Liver (tissue), 9 donors: ENCODE data around the gene RAB4B. TPM values are rescaled to one million over a fixed set of nuclear protein-coding genes. Genes with fewer than 3 reads are reported as not detected.

Source experiments
- DNase-seq: peaks from one replicate; pipeline ENCODE4 v3.0.0-alpha.2; 2017; ENCODE audit warnings: low spot score
- H3K27ac ChIP-seq, 2 donors: one replicate each; pipeline ENCODE4 v1.7.0; 2013; ENCODE audit warnings: inconsistent platforms in 2 of 2, low read length in 2 of 2, control low read depth in 1 of 2, low read depth in 1 of 2, mild to moderate bottlenecking in 1 of 2
- H3K27me3 ChIP-seq, 4 donors: one replicate each; pipeline versions ENCODE4 v1.6.1 to v1.7.0; 2013; ENCODE audit warnings: low read length in 3 of 4, inconsistent platforms in 1 of 4, mild to moderate bottlenecking in 1 of 4, moderate library complexity in 1 of 4; ENCODE audit not compliant: control insufficient read depth in 4 of 4, insufficient read depth in 4 of 4
- H3K36me3 ChIP-seq, 4 donors: one replicate each; pipeline versions ENCODE4 v1.6.1 to v1.7.0; 2013; ENCODE audit warnings: low read length in 3 of 4, mild to moderate bottlenecking in 3 of 4, low read depth in 1 of 4, moderate library complexity in 1 of 4; ENCODE audit not compliant: control insufficient read depth in 4 of 4, insufficient read depth in 3 of 4
- H3K4me1 ChIP-seq, 4 donors: one replicate each; pipeline versions ENCODE4 v1.6.1 to v1.7.0; 2013; ENCODE audit warnings: low read length in 3 of 4, mild to moderate bottlenecking in 3 of 4, moderate library complexity in 1 of 4; ENCODE audit not compliant: control insufficient read depth in 4 of 4, insufficient read depth in 4 of 4
- H3K4me3 ChIP-seq, 3 donors: one replicate each; pipeline versions ENCODE4 v1.6.1 to v1.7.0; 2013; ENCODE audit warnings: low read length in 3 of 3, control low read depth in 1 of 3, low read depth in 1 of 3, mild to moderate bottlenecking in 1 of 3
- H3K9ac ChIP-seq, 2 donors: one replicate each; pipeline ENCODE4 v1.7.0; 2013; ENCODE audit warnings: low read length in 2 of 2, mild to moderate bottlenecking in 2 of 2, moderate library complexity in 2 of 2, control low read depth in 1 of 2, low read depth in 1 of 2
- H3K9me3 ChIP-seq, 4 donors: one replicate each; pipeline versions ENCODE4 v1.6.1 to v1.7.0; 2013; ENCODE audit warnings: low read length in 3 of 4; ENCODE audit not compliant: control insufficient read depth in 4 of 4
- EGR1 ChIP-seq, 2 donors: IDR thresholded peaks; 2 replicates each; pipeline ENCODE4 v1.6.1; 2016 to 2018; ENCODE audit warnings: antibody characterized with exemption in 2 of 2, low read depth in 2 of 2
- FOXA1 ChIP-seq: IDR thresholded peaks from 2 replicates; pipeline ENCODE4 v1.6.1; 2016; ENCODE audit warnings: antibody characterized with exemption
- FOXA2 ChIP-seq: IDR thresholded peaks from 2 replicates; pipeline ENCODE4 v1.6.1; 2016; ENCODE audit warnings: antibody characterized with exemption
- GABPA ChIP-seq, 2 donors: IDR thresholded peaks in 1 of 2; conservative IDR thresholded peaks in 1 of 2; 2 replicates each; pipeline ENCODE4 v1.6.1; 2016; ENCODE audit warnings: antibody characterized with exemption in 2 of 2, mild to moderate bottlenecking in 1 of 2, moderate library complexity in 1 of 2
- HNF4A ChIP-seq, 2 donors: conservative IDR thresholded peaks; 2 replicates each; pipeline ENCODE4 v1.6.1; 2016; ENCODE audit warnings: antibody characterized with exemption in 2 of 2, mild to moderate bottlenecking in 2 of 2
- HNF4G ChIP-seq: IDR thresholded peaks from 2 replicates; pipeline ENCODE4 v1.6.1; 2016; ENCODE audit warnings: antibody characterized with exemption
- JUND ChIP-seq, 2 donors: IDR thresholded peaks; 2 replicates each; pipeline ENCODE4 v1.6.1; 2016; ENCODE audit warnings: antibody characterized with exemption in 2 of 2
- MAX ChIP-seq: IDR thresholded peaks from 2 replicates; pipeline ENCODE4 v1.6.1; 2016; ENCODE audit warnings: antibody characterized with exemption
- NR2F2 ChIP-seq: IDR thresholded peaks from 2 replicates; pipeline ENCODE4 v1.6.1; 2016; ENCODE audit warnings: antibody characterized with exemption
- RAD21 ChIP-seq, 2 donors: IDR thresholded peaks; 2 replicates each; pipeline ENCODE4 v1.6.1; 2016; ENCODE audit warnings: antibody characterized with exemption in 2 of 2, mild to moderate bottlenecking in 2 of 2
- REST ChIP-seq: IDR thresholded peaks from 2 replicates; pipeline ENCODE4 v1.6.1; 2016; ENCODE audit warnings: antibody characterized with exemption, mild to moderate bottlenecking
- RXRA ChIP-seq, 2 donors: IDR thresholded peaks; 2 replicates each; pipeline ENCODE4 v1.6.1; 2017 to 2018; ENCODE audit warnings: antibody characterized with exemption in 2 of 2, mild to moderate bottlenecking in 1 of 2
- SP1 ChIP-seq: IDR thresholded peaks from 2 replicates; pipeline ENCODE4 v1.6.1; 2018; ENCODE audit warnings: antibody characterized with exemption, mild to moderate bottlenecking
- TAF1 ChIP-seq: conservative IDR thresholded peaks from 2 replicates; pipeline ENCODE4 v1.6.1; 2016; ENCODE audit warnings: antibody characterized with exemption, mild to moderate bottlenecking
- YY1 ChIP-seq: IDR thresholded peaks from 2 replicates; pipeline ENCODE4 v1.6.1; 2016; ENCODE audit warnings: antibody characterized with exemption, mild to moderate bottlenecking
- ZBTB33 ChIP-seq: IDR thresholded peaks from 2 replicates; pipeline ENCODE4 v1.6.1; 2016; ENCODE audit warnings: antibody characterized with exemption
- WGBS: extraction: QIAGEN DNeasy Blood & Tissue Kit; methylation state at CpG from one replicate; pipeline ENCODE4 v1.1.7; 2013; 5-methylcytosine and 5-hydroxymethylcytosine counted together
- polyA plus RNA-seq, 2 donors: library from polyadenylated mRNA; stranded (reverse) in 1 of 2; unstranded in 1 of 2; fragments of 200-250 nt in 1 of 2; fragments of >200 nt in 1 of 2; fragmentation: Nextera tagmentation in 1 of 2; extraction: Ambion mirVana in 1 of 2; gene quantifications; one replicate each; pipeline versions ENCODE4 v1.2.1 to v1.2.3, GENCODE V29; 2013 to 2015
- total RNA-seq, 2 donors: library from RNA; depleted of rRNA; stranded (reverse); fragments of >200 nt; gene quantifications; one replicate each; pipeline ENCODE4 v1.2.3, GENCODE V29; 2014
- TF ChIP-seq, protein P1 (sequence below): IDR thresholded peaks from 2 replicates; pipeline ENCODE4 v1.6.1; 2016; ENCODE audit warnings: antibody characterized with exemption
- TF ChIP-seq, protein P2 (sequence below): fragments of 150-350 bp; IDR thresholded peaks from 2 replicates; pipeline ENCODE4 v1.5.1; 2017; ENCODE audit warnings: improper control_type of control experiment, low read depth, low read length; ENCODE audit not compliant: missing input control
- donor health status: healthy.
- donor health status: healthy.
- donor health status: healthy.
- donor health status: healthy.
- donor health status: healthy.

RAB4B gene
- total and polyA plus RNA-seq, 4 donors, result 5.5 to 16.9 (median 12.9) TPM

GRCh38 chr19:40813182-40813581 lies 35.1 kb downstream of the RAB4B start:
- TF ChIP-seq JUND (IDR thresholded peaks at IDR 0.05), result no peak
- no peak for TF ChIP-seq FOXA2
- TF ChIP-seq TAF1, result no peak
- TF ChIP-seq YY1, result no peak
- no peak for TF ChIP-seq SP1
- no peak for TF ChIP-seq REST
- TF ChIP-seq NR2F2, result no peak
- TF ChIP-seq RXRA (IDR thresholded peaks at IDR 0.05), result no peak
- TF ChIP-seq GABPA (IDR thresholded peaks at IDR 0.05 in 1 of 2, conservative IDR thresholded peaks at IDR 0.05 in 1 of 2), result no peak
- no peak for TF ChIP-seq ZBTB33
- TF ChIP-seq MAX, result no peak
- TF ChIP-seq EGR1 (IDR thresholded peaks at IDR 0.05; ENCODE audit: low read depth in 2 of 2), result no peak
- TF ChIP-seq, protein P1, sequence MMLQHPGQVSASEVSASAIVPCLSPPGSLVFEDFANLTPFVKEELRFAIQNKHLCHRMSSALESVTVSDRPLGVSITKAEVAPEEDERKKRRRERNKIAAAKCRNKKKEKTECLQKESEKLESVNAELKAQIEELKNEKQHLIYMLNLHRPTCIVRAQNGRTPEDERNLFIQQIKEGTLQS, result no peak
- TF ChIP-seq FOXA1, result no peak
- TF ChIP-seq HNF4G, result no peak
- no peak for DNase-seq
- no peak overlapping the region for H3K9ac ChIP-seq
- no peaks in the 10 kb centered on the region for H3K27me3 ChIP-seq
- peaks cover 4 to 10% (median 5%) of the 10 kb centered on the region in 4 donors for H3K36me3 ChIP-seq
- H3K4me1 ChIP-seq, result peaks cover 0 to 9% (median 1%) of the 10 kb centered on the region in 4 donors
- no peak overlapping the region for H3K27ac ChIP-seq
- H3K9me3 ChIP-seq, result no peaks in the 10 kb centered on the region
- no peak overlapping the region for H3K4me3 ChIP-seq
- WGBS, result 70% methylated on average over 4 of the region's 4 CpGs

- DNase-seq, result no peak
- Histone ChIP-seq H3K36me3 (no peaks in the 10 kb centered on the region), H3K9ac (no peak overlapping the region), H3K27ac (no peak overlapping the region), H3K9me3 (no peaks in the 10 kb centered on the region), H3K4me3 (no peak overlapping the region), H3K27me3 (no peaks in the 10 kb centered on the region), H3K4me1 (peaks cover 3 to 15% (median 14%) of the 10 kb centered on the region in 4 donors)
- WGBS, result 76% methylated on average over 4 of the region's 4 CpGs
- TF ChIP-seq, protein P2, sequence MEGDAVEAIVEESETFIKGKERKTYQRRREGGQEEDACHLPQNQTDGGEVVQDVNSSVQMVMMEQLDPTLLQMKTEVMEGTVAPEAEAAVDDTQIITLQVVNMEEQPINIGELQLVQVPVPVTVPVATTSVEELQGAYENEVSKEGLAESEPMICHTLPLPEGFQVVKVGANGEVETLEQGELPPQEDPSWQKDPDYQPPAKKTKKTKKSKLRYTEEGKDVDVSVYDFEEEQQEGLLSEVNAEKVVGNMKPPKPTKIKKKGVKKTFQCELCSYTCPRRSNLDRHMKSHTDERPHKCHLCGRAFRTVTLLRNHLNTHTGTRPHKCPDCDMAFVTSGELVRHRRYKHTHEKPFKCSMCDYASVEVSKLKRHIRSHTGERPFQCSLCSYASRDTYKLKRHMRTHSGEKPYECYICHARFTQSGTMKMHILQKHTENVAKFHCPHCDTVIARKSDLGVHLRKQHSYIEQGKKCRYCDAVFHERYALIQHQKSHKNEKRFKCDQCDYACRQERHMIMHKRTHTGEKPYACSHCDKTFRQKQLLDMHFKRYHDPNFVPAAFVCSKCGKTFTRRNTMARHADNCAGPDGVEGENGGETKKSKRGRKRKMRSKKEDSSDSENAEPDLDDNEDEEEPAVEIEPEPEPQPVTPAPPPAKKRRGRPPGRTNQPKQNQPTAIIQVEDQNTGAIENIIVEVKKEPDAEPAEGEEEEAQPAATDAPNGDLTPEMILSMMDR, result no peak
- TF ChIP-seq RXRA (IDR thresholded peaks at IDR 0.05) (no peak), YY1 (no peak), JUND (IDR thresholded peaks at IDR 0.05) (no peak), FOXA1 (no peak), HNF4A (conservative IDR thresholded peaks at IDR 0.05) (no peak), NR2F2 (no peak), FOXA2 (no peak), GABPA (IDR thresholded peaks at IDR 0.05 in 1 of 2, conservative IDR thresholded peaks at IDR 0.05 in 1 of 2) (no peak), HNF4G (no peak), MAX (no peak), EGR1 (IDR thresholded peaks at IDR 0.05; ENCODE audit: low read depth in 2 of 2) (no peak), ZBTB33 (no peak), TAF1 (no peak), SP1 (no peak), RAD21 (IDR thresholded peaks at IDR 0.05) (no peak)
- TF ChIP-seq, protein P1, result no peak
Measured at GRCh38 chr19:40815223-40815622, 37.2 kb downstream of the RAB4B start.
